ENCODE data around the gene NT5E.

GRCh38 chr6:85453052-85453451 lies 3.2 kb downstream of the NT5E start:
- TF ChIP-seq CTCF (conservative IDR thresholded peaks at IDR 0.05; ENCODE audit: low read depth in 2 of 2) (no peak), EZH2phosphoT487 (IDR thresholded peaks at IDR 0.05; ENCODE audit: unreplicated experiment) (no peak), POLR2AphosphoS5 (IDR thresholded peaks at IDR 0.05; ENCODE audit: low read depth) (no peak), REST (IDR thresholded peaks at IDR 0.05; ENCODE audit: unreplicated experiment) (no peak)
